Adrenal gland (tissue), 12 donors: Measurements from ENCODE around the gene CYTH3. TPM values are rescaled to one million over a fixed set of nuclear protein-coding genes. Genes with fewer than 3 reads are reported as not detected.

Source experiments
- DNase-seq, 7 donors: peaks; one replicate each; pipeline ENCODE4 v3.0.0-alpha.2; 2019 to 2020
- H3K27ac ChIP-seq, 5 donors: fragments of 200-600 bp; sonication (generic) in 4 of 5; 1 replicate in 3 of 5; 2 replicates in 2 of 5; pipeline versions ENCODE4 v1.5.1 to v1.8.0; 2016 to 2020; ENCODE audit warnings: mild to moderate bottlenecking in 1 of 5
- H3K27me3 ChIP-seq: fragments of 200-600 bp; 2 replicates; pipeline ENCODE4 v1.8.0; 2021
- H3K36me3 ChIP-seq, 2 donors: fragments of 200-600 bp; replicated peaks in 1 of 2; 1 replicate in 1 of 2; 2 replicates in 1 of 2; pipeline versions ENCODE4 v1.5.1 to v1.8.0; 2018 to 2022
- H3K4me1 ChIP-seq, 2 donors: fragments of 200-600 bp; replicated peaks in 1 of 2; 1 replicate in 1 of 2; 2 replicates in 1 of 2; pipeline versions ENCODE4 v1.5.1 to v1.8.0; 2018 to 2021
- H3K4me3 ChIP-seq, 4 donors: fragments of 200-600 bp; sonication (generic) in 3 of 4; one replicate each; pipeline ENCODE4 v1.5.1; 2016 to 2018
- H3K9me3 ChIP-seq, 3 donors: fragments of 200-600 bp; sonication (generic) in 1 of 3; replicated peaks in 1 of 3; 1 replicate in 2 of 3; 2 replicates in 1 of 3; pipeline versions ENCODE4 v1.5.1 to v1.8.0; 2016 to 2021
- CTCF ChIP-seq, 6 experiments: fragments of 450-650 bp in 4 of 6; fragments of 200-600 bp in 2 of 6; sonication (generic) in 1 of 6; IDR thresholded peaks; 1 replicate in 5 of 6; 2 replicates in 1 of 6; pipeline versions ENCODE4 v1.5.1 to v1.8.0; 2016 to 2021; ENCODE audit warnings: antibody characterized with exemption in 6 of 6, mild to moderate bottlenecking in 2 of 6, moderate library complexity in 1 of 6
- POLR2A ChIP-seq, 2 donors: fragments of 450-650 bp; IDR thresholded peaks; one replicate each; pipeline ENCODE4 v1.6.1; 2017; ENCODE audit warnings: antibody characterized with exemption in 2 of 2, mild to moderate bottlenecking in 2 of 2, moderate library complexity in 1 of 2
- WGBS, 4 donors: extraction: QIAGEN DNeasy Blood & Tissue Kit in 2 of 4; methylation state at CpG; one replicate each; pipeline versions ENCODE4 v1.1.5 to v1.1.7; 2013 to 2017; 5-methylcytosine and 5-hydroxymethylcytosine counted together
- intact Hi-C, 2 donors: fragments of 100-400 bp; cut with DNase I; formaldehyde crosslinking; loops; one replicate each; pipeline versions ENCODE4 v1.14.1 to v1.15.0; 2022 to 2023
- polyA plus RNA-seq, 3 donors: library from polyadenylated mRNA; stranded (reverse); fragments of 200-250 nt in 2 of 3; fragments of 350-450 nt in 1 of 3; fragmentation: Illumina TruSeq in 1 of 3; extraction: RNeasy Lipid Tissue Mini Kit (QIAGEN cat#74804) in 1 of 3; gene quantifications; one replicate each; pipeline ENCODE4 v1.2.3, GENCODE V29; 2013 to 2014
- total RNA-seq, 9 donors: library from RNA; depleted of rRNA in 4 of 9; stranded (reverse); fragments of >200 nt in 4 of 9; fragments of 120-200 nt in 1 of 9; fragmentation: NEBNext Ultra II Directional in 1 of 9; extraction: Animal tissue kit (Norgen Biotek cat#: 25700) in 1 of 9; gene quantifications; one replicate each; pipeline versions ENCODE4 v1.1.0 to v1.2.4, GENCODE V29; 2013 to 2023
- donor health status: healthy with polysubstance abuse.
- donor health status: Bipolar disorder and iron deficiency.
- donor health status: DM: yes; HTN: yes; CAD: no.
- donor health status: DM: no; HTN: no; CAD: no.
- donor health status: DM: no; HTN: no; CAD: no.
- donor health status: DM: yes; HTN: yes; CAD: no.

Gene CYTH3
- total and polyA plus RNA-seq, 12 donors, result 7.9 to 34.3 (median 17.0) TPM

- WGBS, 4 donors, result 78 to 89% (median 84%) methylated on average over 6 of the region's 6 CpGs
- Histone ChIP-seq H3K4me1 (peaks cover 9 to 11% of the 10 kb centered on the region in 2 donors), H3K36me3 (no peaks in the 10 kb centered on the region), H3K27ac (no peak overlapping the region), H3K4me3 (no peak overlapping the region), H3K9me3 (no peaks in the 10 kb centered on the region), H3K27me3 (no peaks in the 10 kb centered on the region)
- DNase-seq, result no peak
- TF ChIP-seq CTCF (IDR thresholded peaks at IDR 0.05), result no peak
- TF ChIP-seq POLR2A (IDR thresholded peaks at IDR 0.05), result no peak
- intact Hi-C loops, result no loop called here
Observed at GRCh38 chr7:6316226-6316625, 43.8 kb upstream of the CYTH3 start.

- no peak for DNase-seq
- no peaks in the 10 kb centered on the region for H3K36me3 ChIP-seq
- no peak overlapping the region for H3K27ac ChIP-seq
- no peak overlapping the region for H3K4me3 ChIP-seq
- no peaks in the 10 kb centered on the region for H3K27me3 ChIP-seq
- intact Hi-C loops, result no loop called here
- TF ChIP-seq CTCF (IDR thresholded peaks at IDR 0.05) (no peak), POLR2A (IDR thresholded peaks at IDR 0.05) (no peak)
- WGBS, 4 donors, result 60 to 74% (median 61%) methylated on average over 8 of the region's 8 CpGs
- H3K9me3 ChIP-seq, result no peaks in the 10 kb centered on the region
- H3K4me1 ChIP-seq, result peaks cover 9 to 11% of the 10 kb centered on the region in 2 donors
Observed at GRCh38 chr7:6315746-6316145, 43.3 kb upstream of the CYTH3 start.

- no peak for DNase-seq
- 74 to 81% (median 76%) methylated on average over 10 of the region's 10 CpGs for WGBS, 4 donors
- no peak overlapping the region for H3K4me3 ChIP-seq
- no peak overlapping the region for H3K27ac ChIP-seq
- no peak for TF ChIP-seq POLR2A (IDR thresholded peaks at IDR 0.05)
- TF ChIP-seq CTCF (IDR thresholded peaks at IDR 0.05), result no peak
- no peaks in the 10 kb centered on the region for H3K27me3 ChIP-seq
- H3K4me1 ChIP-seq, result no peaks in the 10 kb centered on the region
- H3K9me3 ChIP-seq, result no peaks in the 10 kb centered on the region
- H3K36me3 ChIP-seq, result no peaks in the 10 kb centered on the region
- intact Hi-C loops, result no loop called here
Observed at GRCh38 chr7:6310271-6310993, 38.0 kb upstream of the CYTH3 start.

GRCh38 chr7:6307762-6308161, 35.3 kb upstream of the CYTH3 start:
- TF ChIP-seq POLR2A (IDR thresholded peaks at IDR 0.05), result no peak
- no peak for TF ChIP-seq CTCF (IDR thresholded peaks at IDR 0.05)
- H3K4me1 ChIP-seq, result no peaks in the 10 kb centered on the region
- no peak for DNase-seq
- no peak overlapping the region for H3K4me3 ChIP-seq
- H3K27ac ChIP-seq, result no peak overlapping the region
- H3K36me3 ChIP-seq, result no peaks in the 10 kb centered on the region
- intact Hi-C loops, result no loop called here
- H3K27me3 ChIP-seq, result no peaks in the 10 kb centered on the region
- no peaks in the 10 kb centered on the region for H3K9me3 ChIP-seq
- 59 to 77% (median 68%) methylated on average over 5 of the region's 5 CpGs for whole genome bisulfite sequencing, 4 donors
